CD4-positive, alpha-beta T cell treated with Interleukin-4 for 1 hour (primary cell): ENCODE measurements around the gene SYK.

Experiments used
- DNase-seq, 2 donors: peaks; one replicate each; pipeline ENCODE4 v3.0.0-alpha.2; 2020 to 2022

The SYK gene

DNA sequence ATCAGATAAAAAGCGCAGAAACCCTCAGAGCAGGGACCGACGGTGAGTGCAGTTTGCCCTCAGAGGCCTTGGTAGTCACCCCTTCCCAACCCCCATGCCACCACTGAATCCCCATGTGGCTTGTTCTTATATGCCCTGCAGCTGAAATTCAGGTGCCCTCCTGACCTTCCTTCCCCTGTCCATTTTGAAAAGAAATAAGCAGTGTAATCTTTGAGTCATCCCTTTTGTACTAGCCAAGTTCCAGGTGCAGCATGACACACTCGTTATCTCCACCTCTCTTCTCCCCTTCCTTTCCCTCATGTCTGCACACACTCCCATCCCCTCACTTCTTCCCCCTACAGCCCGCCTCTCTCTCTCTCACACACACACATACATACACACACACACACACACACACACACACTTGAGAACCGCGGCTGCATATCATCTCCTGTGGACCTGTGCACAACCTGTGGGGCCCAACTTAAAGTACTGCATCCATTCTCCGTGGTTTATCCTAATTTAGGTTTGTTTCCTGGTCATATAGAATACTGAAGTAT is 53.1 kb downstream of the SYK start:
- DNase-seq: no peak

DNA sequence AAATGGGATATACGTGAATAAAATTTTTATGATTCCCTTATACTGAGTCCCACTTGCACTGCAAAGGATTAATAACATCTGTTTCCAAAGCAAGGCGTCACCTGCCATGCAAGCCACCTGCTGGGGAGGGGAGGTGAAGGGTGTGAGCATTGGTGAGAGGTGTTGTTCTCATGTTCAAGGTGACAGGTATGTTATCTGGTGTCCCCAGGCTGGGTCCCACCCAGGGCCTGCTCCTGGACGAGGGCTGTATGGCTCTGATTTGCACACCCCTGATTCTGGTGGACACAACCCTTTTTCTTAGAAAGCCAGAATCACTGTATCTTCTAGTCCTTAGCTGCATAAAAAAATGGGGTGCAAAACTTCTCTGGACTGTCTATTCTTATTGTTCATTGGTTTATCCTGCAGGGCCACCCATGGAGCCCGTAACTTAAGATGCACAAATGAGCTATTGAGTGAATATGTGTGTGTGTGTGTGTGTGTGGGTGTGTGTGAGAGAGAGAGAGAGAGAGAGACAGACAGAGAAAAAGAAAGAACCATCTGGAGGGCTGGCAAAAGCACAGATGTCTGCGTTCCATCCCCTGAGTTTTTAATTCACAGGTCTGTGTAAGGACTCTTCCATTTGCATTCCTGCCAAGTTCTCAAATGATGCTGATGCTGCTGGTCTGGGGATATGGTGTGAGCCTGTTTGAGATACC is 53.7 kb downstream of the SYK start:
- no peak for DNase-seq

DNA sequence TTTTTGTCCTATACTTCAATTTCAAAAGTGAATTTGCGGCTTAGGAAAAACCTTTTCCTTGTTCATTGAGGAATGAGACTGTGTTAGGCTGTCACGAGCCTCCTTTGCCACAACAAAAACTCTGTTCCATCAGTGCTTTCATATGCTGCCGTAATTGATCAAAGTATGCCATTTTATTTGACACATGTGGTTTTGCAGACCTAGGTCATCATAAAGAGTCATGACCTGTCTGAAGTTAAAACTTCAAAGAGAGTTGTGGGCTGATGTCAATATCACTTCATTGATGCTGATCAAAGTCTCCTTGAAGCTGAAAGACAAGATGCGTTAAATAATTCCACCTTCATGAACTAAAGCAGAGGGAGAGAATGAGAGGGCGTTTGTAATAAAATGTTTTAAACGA is 55.5 kb downstream of the SYK start:
- DNase-seq: no peak

DNA sequence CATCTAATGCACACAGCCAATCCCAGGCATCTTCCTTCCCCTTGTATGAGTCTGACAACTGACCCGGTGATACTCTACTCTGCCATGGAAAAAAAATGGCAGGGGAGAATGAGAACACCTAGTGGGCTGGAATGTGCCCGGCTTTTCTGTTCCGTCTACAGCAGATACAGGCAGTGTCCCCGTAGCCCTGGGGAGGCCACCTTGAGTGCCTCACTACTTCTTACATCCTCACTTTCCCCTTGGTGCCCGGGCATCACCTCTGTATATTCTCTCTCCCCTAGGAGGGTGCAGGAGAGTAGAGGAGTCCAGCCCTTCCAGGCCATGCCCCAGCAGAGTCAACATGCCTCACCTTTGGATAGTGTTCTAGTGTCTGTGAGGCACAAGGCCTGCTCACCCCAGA is 56.2 kb downstream of the SYK start:
- no peak for DNase-seq

DNA sequence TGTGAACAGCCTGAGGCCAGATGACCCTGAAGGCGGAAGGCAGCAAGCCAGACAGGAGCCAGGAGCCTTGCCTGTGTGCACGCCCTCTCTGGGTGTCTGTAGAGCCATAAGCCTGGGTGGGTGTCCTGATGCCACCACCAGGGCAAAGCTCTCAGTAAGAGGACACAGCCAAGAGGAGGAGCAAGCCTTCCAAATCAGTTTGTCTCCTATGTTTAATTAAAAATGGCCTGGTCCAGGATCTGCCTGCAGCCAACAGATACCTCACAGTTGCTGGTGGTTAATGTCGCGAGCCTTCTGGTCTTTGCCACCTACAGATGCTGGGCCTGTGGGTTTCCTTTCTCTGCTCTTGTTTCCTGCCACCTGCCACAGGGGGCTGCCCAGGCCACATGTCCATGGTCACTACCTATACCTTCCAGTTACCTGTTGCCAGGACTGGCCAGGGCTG is 56.9 kb downstream of the SYK start:
- DNase-seq: no peak

- DNase-seq: no peak
Measured at GRCh38 chr9:90860382-90860781, 58.8 kb downstream of the SYK start.

- DNase-seq: peak in 1 of 2 donors; percentile 52
Measured at GRCh38 chr9:90860826-90861225, 59.2 kb downstream of the SYK start.

DNA sequence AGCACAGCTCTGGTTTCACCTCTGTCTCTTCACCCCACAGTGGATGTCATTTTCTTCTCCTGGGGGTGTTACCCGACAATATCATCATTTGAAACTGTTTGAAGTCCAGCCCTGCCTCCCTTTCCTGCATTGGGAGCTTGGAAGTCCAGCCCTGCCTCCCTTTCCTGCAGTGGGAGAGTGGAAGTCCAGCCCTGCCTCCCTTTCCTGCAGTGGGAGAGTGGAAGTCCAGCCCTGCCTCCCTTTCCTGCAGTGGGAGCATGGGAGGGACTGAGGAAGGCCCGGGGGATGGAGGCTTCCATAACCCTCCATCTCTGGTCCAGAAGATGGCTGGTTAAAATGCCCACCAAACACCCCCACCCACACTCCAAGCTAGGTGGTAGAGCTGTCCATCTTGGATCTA is 59.8 kb downstream of the SYK start:
- no peak for DNase-seq

- no peak for DNase-seq
Measured at GRCh38 chr9:90861826-90862740, 60.5 kb downstream of the SYK start.

GRCh38 chr9:90864779-90865178 is 63.2 kb downstream of the SYK start:
- DNase-seq: no peak

- no peak for DNase-seq
Measured at GRCh38 chr9:90867101-90867500, 65.5 kb downstream of the SYK start.

- DNase-seq: no peak
Measured at GRCh38 chr9:90868555-90868954, 66.9 kb downstream of the SYK start.

DNA sequence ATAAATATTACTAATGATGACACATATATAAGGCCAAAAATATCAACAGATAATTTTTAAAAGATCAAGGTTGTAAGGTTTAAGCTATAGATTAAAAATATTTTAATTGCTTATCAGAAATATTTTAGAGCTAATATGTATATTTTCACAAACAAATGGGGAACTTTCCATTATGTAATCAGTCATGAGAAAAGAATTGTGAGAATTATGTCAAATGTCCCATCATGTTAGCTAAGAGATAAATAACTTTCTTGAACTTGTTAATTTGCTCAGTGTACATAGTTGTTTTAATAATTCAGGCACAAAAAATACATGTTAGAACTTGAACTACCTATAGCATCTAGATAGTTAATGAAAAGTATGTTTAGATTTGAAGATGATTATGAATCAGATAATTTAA is 67.7 kb downstream of the SYK start:
- DNase-seq: no peak

DNA sequence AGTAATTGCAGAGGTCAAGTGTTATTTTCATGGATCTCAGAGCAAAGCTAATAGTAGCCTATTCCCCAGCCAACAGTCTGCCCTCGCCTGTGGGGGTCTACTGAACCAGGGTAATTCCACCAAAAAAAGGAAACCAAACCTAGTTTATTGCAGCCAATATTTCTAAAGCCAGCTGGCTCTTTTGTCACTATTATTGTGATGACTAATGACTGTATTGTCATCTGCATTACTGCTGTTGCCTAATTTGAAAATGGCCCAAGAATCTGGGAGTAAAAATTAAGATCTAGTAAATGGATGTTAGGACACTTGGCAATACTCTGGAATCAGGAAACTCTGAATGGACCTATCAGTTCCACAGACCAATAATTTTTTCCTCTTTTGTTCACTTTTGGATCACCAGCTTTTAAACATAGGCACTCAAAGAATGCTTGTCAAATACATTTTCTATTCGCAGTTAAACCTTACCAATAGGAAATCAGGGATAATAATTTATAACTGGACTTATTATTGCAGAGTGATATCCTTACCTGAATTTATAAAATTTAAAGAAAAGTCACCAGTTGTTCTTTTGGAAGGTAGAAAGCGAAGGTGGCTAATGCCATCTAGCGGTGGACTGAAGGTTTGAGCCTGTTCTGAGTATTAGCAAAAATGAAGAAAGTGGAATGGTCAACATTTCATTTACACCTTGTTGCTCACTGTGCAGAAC is 69.2 kb downstream of the SYK start:
- DNase-seq: peak; percentile 42 to 49

- DNase-seq: no peak
Measured at GRCh38 chr9:90871327-90871935, 69.8 kb downstream of the SYK start.

DNA sequence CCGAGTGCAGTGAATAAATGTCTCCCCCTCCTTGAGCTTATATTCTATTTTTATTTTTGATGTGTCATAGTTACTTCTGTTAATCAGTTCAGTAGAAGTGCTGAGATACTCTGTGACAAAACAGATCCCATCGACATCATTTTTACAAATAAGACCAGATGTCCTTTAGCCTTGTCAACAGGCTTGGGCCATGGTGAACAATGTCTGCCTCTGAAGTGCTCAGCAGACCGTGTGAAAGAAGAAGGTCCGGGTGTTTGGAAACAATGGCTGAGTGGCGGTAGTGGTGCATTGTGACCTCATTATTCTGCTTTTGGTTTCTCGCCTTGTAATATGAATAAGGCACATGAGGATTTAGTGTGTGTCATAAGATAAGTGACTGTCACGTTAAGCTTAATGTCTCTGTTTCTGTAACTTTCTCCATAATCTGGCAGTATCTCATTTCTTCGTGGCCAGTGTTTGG is 71.2 kb downstream of the SYK start:
- no peak for DNase-seq

DNA sequence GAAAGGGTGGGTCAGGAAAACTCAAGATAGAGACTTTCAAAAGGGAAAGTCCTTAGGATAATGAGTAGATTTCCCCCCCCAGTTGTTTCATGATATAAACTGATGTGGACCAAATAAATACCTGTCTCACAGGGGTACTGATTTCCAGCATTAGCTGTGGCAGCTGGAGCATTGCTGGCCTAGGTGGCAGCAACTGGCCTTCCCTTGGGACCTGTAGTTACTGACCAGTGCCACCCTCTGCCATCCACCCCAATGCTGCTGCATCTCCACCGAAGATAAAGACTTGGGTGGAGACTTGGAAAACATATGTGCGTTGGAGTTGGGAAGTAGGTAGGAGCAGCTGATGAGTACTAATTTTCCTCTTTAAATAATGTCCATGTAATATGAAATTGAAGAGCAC is 71.8 kb downstream of the SYK start:
- DNase-seq: no peak

DNA sequence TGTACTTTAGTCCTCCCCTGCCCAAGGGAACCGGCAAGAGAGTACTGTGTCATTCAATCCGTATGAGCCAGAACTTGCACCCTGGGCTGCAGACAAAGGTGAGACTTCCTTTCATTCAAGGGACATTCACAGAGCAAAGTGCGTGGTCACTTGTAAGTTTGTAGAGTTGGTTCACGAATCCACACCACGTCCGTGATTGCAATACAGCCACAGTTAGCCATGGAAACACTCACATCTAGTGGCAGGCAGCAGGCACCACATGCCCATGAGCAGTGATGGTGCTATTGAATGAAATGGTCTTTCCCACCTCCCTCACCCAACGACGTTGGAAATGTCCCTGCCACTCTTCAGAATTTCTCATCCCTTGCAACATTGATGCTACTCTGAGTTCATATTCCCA is 72.6 kb downstream of the SYK start:
- DNase-seq: no peak

DNA sequence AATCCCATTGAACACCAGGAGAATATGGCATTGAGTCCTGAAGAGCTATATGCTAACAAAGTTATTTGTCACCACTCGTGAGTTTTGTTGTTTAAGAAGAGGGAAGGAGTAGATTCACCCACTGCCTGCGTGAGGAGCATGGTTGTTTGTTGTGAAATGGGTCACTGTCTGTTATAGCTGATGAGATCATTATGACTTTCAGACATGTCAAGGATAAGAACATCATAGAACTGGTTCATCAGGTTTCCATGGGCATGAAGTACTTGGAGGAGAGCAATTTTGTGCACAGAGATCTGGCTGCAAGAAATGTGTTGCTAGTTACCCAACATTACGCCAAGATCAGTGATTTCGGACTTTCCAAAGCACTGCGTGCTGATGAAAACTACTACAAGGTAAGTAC is 76.9 kb downstream of the SYK start:
- no peak for DNase-seq

- DNase-seq: no peak
Measured at GRCh38 chr9:90880066-90880465, 78.4 kb downstream of the SYK start.

GRCh38 chr9:90880669-90881068 is 79.0 kb downstream of the SYK start:
- no peak for DNase-seq

- peak in 1 of 2 donors; percentile 40 for DNase-seq
Measured at GRCh38 chr9:90881648-90882047, 80.0 kb downstream of the SYK start.
